Measurements from ENCODE around the gene ZNF683.

Gene ZNF683

DNA sequence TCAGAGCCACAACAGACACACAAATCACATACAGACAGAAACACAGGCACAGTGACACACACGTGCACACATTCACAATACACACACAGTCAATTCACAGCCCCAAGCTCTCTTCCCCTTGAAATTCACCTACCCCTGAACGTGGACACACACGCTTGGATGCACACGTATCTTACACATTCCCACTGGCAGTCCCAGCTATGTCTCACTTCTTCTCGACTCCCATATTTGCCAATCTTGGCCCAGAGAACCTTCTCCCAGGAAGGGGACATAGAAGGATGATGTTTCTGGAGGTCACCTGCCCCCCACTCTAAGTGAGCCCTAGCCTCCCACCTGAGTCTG, 20.2 kb downstream of the ZNF683 start:
- H3K27ac ChIP-seq (ENCODE audit: low read length) = no peak overlapping the region
- no peak overlapping the region for H3K4me3 ChIP-seq (ENCODE audit: low read depth in 1 of 2, low read length in 2 of 2)
- no peak overlapping the region for H3K4me2 ChIP-seq (ENCODE audit: insufficient read depth, low read length)
- TF ChIP-seq, protein P1, sequence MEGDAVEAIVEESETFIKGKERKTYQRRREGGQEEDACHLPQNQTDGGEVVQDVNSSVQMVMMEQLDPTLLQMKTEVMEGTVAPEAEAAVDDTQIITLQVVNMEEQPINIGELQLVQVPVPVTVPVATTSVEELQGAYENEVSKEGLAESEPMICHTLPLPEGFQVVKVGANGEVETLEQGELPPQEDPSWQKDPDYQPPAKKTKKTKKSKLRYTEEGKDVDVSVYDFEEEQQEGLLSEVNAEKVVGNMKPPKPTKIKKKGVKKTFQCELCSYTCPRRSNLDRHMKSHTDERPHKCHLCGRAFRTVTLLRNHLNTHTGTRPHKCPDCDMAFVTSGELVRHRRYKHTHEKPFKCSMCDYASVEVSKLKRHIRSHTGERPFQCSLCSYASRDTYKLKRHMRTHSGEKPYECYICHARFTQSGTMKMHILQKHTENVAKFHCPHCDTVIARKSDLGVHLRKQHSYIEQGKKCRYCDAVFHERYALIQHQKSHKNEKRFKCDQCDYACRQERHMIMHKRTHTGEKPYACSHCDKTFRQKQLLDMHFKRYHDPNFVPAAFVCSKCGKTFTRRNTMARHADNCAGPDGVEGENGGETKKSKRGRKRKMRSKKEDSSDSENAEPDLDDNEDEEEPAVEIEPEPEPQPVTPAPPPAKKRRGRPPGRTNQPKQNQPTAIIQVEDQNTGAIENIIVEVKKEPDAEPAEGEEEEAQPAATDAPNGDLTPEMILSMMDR (IDR thresholded peaks at IDR 0.05; ENCODE audit: borderline replicate concordance, extremely low read depth, low read length, poor library complexity, severe bottlenecking) = no peak
- no peak for TF ChIP-seq EZH2 (IDR thresholded peaks at IDR 0.05; ENCODE audit: borderline replicate concordance, low read depth, low read length, severe bottlenecking)
- no peak overlapping the region for H2AFZ ChIP-seq (ENCODE audit: low read depth, low read length)
- no peaks in the 10 kb centered on the region for H3K36me3 ChIP-seq (ENCODE audit: insufficient read depth, low read length)
- DNase-seq (no peak), ATAC-seq (ENCODE audit: insufficient read depth, low read depth) (no peak)
- no peak overlapping the region for H3K9ac ChIP-seq (ENCODE audit: low read depth, low read length)
- no peaks in the 10 kb centered on the region for H4K20me1 ChIP-seq (ENCODE audit: insufficient read depth, low read length)
- no peaks in the 10 kb centered on the region for H3K4me1 ChIP-seq (ENCODE audit: insufficient read depth, low read length)
- H3K27me3 ChIP-seq (ENCODE audit: insufficient read depth, low read length, poor library complexity) = peaks cover 8% of the 10 kb centered on the region
- no peaks in the 10 kb centered on the region for H3K9me3 ChIP-seq (ENCODE audit: insufficient read depth, low read length, severe bottlenecking)
- H3K79me2 ChIP-seq (ENCODE audit: insufficient read depth, low read length) = no peaks in the 10 kb centered on the region

DNA sequence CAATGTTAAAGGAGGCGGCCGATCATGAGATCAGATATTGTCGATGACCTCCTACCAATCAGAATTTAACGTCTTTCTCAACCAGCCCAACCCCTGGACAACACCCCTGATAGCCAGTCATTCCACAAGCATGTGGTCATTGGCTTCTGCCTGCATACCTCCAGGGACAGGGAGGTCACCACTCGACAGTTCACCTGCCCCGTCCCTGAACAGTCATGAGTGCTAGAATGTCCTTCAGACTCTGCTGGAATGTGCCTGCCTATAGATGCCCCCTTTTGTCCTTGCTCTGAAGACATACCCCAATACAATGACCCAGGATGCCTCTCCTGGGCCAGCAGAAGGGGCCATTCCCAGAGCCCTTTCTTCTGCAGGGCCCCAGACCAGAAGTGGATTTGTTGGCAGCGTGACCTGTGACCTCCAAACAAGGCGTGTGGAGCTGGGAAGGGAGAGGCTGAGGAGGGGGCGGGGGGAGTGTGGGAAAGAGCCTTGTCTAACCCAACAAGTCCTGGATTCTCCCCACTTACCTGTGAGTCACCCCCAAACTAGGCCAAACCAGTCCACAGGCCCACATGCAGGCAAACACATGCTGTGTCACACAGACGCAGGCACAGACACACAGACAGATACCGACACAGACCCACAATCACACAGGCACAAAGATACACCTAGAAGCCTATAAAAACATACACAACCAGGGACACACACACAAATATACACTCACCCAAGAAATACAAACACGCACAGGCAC, 20.8 kb downstream of the ZNF683 start:
- Histone ChIP-seq H3K4me3 (ENCODE audit: low read depth in 1 of 2, low read length in 2 of 2) (no peak overlapping the region), H3K9me3 (ENCODE audit: insufficient read depth, low read length, severe bottlenecking) (no peaks in the 10 kb centered on the region), H3K4me1 (ENCODE audit: insufficient read depth, low read length) (no peaks in the 10 kb centered on the region), H3K9ac (ENCODE audit: low read depth, low read length) (no peak overlapping the region), H3K4me2 (ENCODE audit: insufficient read depth, low read length) (no peak overlapping the region), H4K20me1 (ENCODE audit: insufficient read depth, low read length) (no peaks in the 10 kb centered on the region), H3K27ac (ENCODE audit: low read length) (no peak overlapping the region), H2AFZ (ENCODE audit: low read depth, low read length) (no peak overlapping the region), H3K36me3 (ENCODE audit: insufficient read depth, low read length) (no peaks in the 10 kb centered on the region), H3K27me3 (ENCODE audit: insufficient read depth, low read length, poor library complexity) (peaks cover 5% of the 10 kb centered on the region), H3K79me2 (ENCODE audit: insufficient read depth, low read length) (no peaks in the 10 kb centered on the region)
- no peak for ATAC-seq (ENCODE audit: insufficient read depth, low read depth)
- no peak for TF ChIP-seq EZH2 (IDR thresholded peaks at IDR 0.05; ENCODE audit: borderline replicate concordance, low read depth, low read length, severe bottlenecking)
- TF ChIP-seq, protein P1 (IDR thresholded peaks at IDR 0.05; ENCODE audit: borderline replicate concordance, extremely low read depth, low read length, poor library complexity, severe bottlenecking) = no peak
- no peak for DNase-seq

DNA sequence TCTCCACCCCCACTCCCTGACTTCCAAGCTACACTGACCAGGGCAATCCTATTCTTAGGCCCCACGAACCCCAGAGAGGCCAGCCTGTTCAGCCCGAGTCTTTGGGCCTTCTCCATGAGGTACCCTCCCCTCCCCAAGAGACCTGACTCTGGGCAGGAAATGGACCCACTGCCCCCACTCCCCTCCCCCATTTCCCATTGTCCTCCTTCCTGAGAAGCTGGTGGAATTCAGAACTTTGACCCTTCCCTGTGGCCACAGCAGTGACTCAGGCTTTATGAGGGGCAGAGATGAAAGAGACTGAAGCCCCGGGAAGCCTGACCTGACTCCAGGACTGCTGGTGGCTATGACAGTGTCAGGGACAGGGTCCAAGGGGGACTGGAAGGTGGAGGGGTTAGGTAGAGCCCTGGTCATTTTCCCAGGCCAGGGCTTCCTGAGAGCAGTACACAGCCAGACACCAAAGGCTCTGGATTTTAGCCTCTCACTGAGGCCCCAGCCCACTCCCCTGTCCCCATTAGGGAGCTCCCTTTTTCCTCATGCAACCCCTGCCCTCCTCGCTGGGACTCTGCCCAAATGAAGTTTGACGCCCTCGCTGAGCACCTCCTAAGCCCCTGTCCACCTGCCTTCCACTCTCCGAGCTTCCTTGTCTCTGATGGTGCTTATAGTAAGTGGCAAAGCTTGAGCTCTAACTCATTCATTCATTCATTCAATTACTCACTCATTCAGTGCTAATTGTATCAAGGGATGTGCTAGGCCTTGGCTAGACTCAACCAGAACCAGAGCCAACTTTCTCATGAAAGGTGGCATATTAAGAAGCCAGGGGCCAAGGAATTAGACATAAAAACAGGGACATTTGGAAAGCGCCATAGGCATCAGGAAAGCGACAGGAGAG, 21.6 kb downstream of the ZNF683 start:
- no peak for DNase-seq
- Histone ChIP-seq H3K27me3 (ENCODE audit: insufficient read depth, low read length, poor library complexity) (peaks cover 4% of the 10 kb centered on the region), H4K20me1 (ENCODE audit: insufficient read depth, low read length) (no peaks in the 10 kb centered on the region), H3K4me1 (ENCODE audit: insufficient read depth, low read length) (no peaks in the 10 kb centered on the region), H3K36me3 (ENCODE audit: insufficient read depth, low read length) (no peaks in the 10 kb centered on the region), H2AFZ (ENCODE audit: low read depth, low read length) (no peak overlapping the region), H3K4me2 (ENCODE audit: insufficient read depth, low read length) (no peak overlapping the region), H3K4me3 (ENCODE audit: low read depth in 1 of 2, low read length in 2 of 2) (no peak overlapping the region), H3K79me2 (ENCODE audit: insufficient read depth, low read length) (no peaks in the 10 kb centered on the region), H3K9me3 (ENCODE audit: insufficient read depth, low read length, severe bottlenecking) (no peaks in the 10 kb centered on the region), H3K9ac (ENCODE audit: low read depth, low read length) (no peak overlapping the region), H3K27ac (ENCODE audit: low read length) (no peak overlapping the region)
- no peak for TF ChIP-seq EZH2 (IDR thresholded peaks at IDR 0.05; ENCODE audit: borderline replicate concordance, low read depth, low read length, severe bottlenecking)
- TF ChIP-seq, protein P1 (IDR thresholded peaks at IDR 0.05; ENCODE audit: borderline replicate concordance, extremely low read depth, low read length, poor library complexity, severe bottlenecking) = no peak
- ATAC-seq (ENCODE audit: insufficient read depth, low read depth) = no peak

Data from DND-41 (cell line).